H1 (cell line): Measurements from ENCODE around the gene SPTB. TPM values are rescaled to one million over a fixed set of nuclear protein-coding genes. Genes with fewer than 3 reads are reported as not detected.

Experiments
- CTCF ChIA-PET: fragments of 300-600 bp; sonication (Branson Sonifier 250); formaldehyde crosslinking; loops from one replicate; lab custom pipeline; 2021; ENCODE audit not compliant: partially characterized antibody; lab: Charles Lee
- POLR2A ChIA-PET: fragments of 300-600 bp; sonication (Branson Sonifier 250); formaldehyde crosslinking; loops from one replicate; lab custom pipeline; 2021; ENCODE audit warnings: inconsistent platforms; ENCODE audit not compliant: partially characterized antibody; lab: Charles Lee
- DNase-seq, 2 experiments: peaks; one replicate each; pipeline versions ENCODE4 v3.0.0 to v3.0.0-alpha.2; 2010 to 2022; ENCODE audit warnings: low spot score in 2 of 2, low read depth in 1 of 2, mixed read lengths in 1 of 2
- FAIRE-seq: peaks from 2 replicates; lab custom pipeline; 2011; peaks lifted over from hg19 to GRCh38; lab: Jason Lieb, UNC
- H2AFZ ChIP-seq: 2 replicates; pipeline ENCODE4 v1.8.1; 2012; ENCODE audit warnings: low read length, inconsistent platforms
- H2AK5ac ChIP-seq: 2 replicates; pipeline ENCODE4 v1.6.1; 2013; ENCODE audit warnings: low read depth, low read length
- H2BK120ac ChIP-seq: replicated peaks from 2 replicates; pipeline ENCODE3; 2013; ENCODE audit warnings: low read depth, low read length, inconsistent platforms
- H2BK12ac ChIP-seq: 2 replicates; pipeline ENCODE4 v1.6.1; 2013; ENCODE audit warnings: low read depth, low read length
- H2BK15ac ChIP-seq: 2 replicates; pipeline ENCODE4 v1.6.1; 2013; ENCODE audit warnings: low read length
- H2BK20ac ChIP-seq: 2 replicates; pipeline ENCODE4 v1.6.1; 2013; ENCODE audit warnings: low read length
- H2BK5ac ChIP-seq: 2 replicates; pipeline ENCODE4 v1.6.1; 2013; ENCODE audit warnings: low read depth, low read length
- H3K14ac ChIP-seq: 2 replicates; pipeline ENCODE4 v1.6.1; 2013; ENCODE audit warnings: inconsistent platforms; ENCODE audit not compliant: insufficient read length
- H3K18ac ChIP-seq: 2 replicates; pipeline ENCODE4 v1.6.1; 2013; ENCODE audit warnings: low read length; ENCODE audit errors: extremely low read depth
- H3K23ac ChIP-seq: 2 replicates; pipeline ENCODE4 v1.6.1; 2013; ENCODE audit warnings: inconsistent platforms; ENCODE audit not compliant: insufficient read length
- H3K23me2 ChIP-seq: 2 replicates; pipeline ENCODE4 v1.6.1; 2013; ENCODE audit warnings: low read depth, low read length
- H3K27ac ChIP-seq: 2 replicates; pipeline ENCODE4 v1.6.1; 2011; ENCODE audit warnings: low read depth, low read length, inconsistent platforms
- H3K27me3 ChIP-seq, 4 experiments: replicated peaks in 1 of 4; 1 replicate in 1 of 4; 2 replicates in 3 of 4; pipeline versions ENCODE4 v1.6.1 to v1.8.1; 2011 to 2013; ENCODE audit warnings: low read length in 3 of 4, mild to moderate bottlenecking in 3 of 4, inconsistent platforms in 2 of 4, mixed read lengths in 2 of 4, moderate library complexity in 1 of 4; ENCODE audit not compliant: control insufficient read depth in 3 of 4, insufficient read depth in 3 of 4; ENCODE audit errors: extremely low read depth in 1 of 4
- H3K36me3 ChIP-seq, 4 experiments: 2 replicates each; pipeline versions ENCODE4 v1.6.1 to v1.8.1; 2011 to 2013; ENCODE audit warnings: mild to moderate bottlenecking in 4 of 4, low read length in 3 of 4, moderate library complexity in 2 of 4, control low read depth in 1 of 4, inconsistent platforms in 1 of 4; ENCODE audit not compliant: insufficient read depth in 4 of 4, control insufficient read depth in 2 of 4
- H3K4ac ChIP-seq: replicated peaks from 2 replicates; pipeline ENCODE3; 2013; ENCODE audit warnings: low read length, low read depth, mixed read lengths, inconsistent platforms; ENCODE audit not compliant: insufficient read length
- H3K4me1 ChIP-seq, 4 experiments: replicated peaks in 1 of 4; 1 replicate in 1 of 4; 2 replicates in 3 of 4; pipeline versions ENCODE4 v1.6.1 to v1.8.1; 2011 to 2013; ENCODE audit warnings: low read length in 3 of 4, inconsistent platforms in 2 of 4, mixed read lengths in 1 of 4; ENCODE audit not compliant: insufficient read depth in 4 of 4, control insufficient read depth in 3 of 4
- H3K4me2 ChIP-seq, 2 experiments: 2 replicates each; pipeline versions ENCODE4 v1.6.1 to v1.8.1; 2011 to 2013; ENCODE audit warnings: low read depth in 2 of 2, low read length in 2 of 2, control low read depth in 1 of 2, inconsistent platforms in 1 of 2, mild to moderate bottlenecking in 1 of 2; ENCODE audit not compliant: insufficient read depth in 1 of 2
- H3K4me3 ChIP-seq, 4 experiments: fragments of 200-600, 300-600 bp in 1 of 4; sonication (generic), shearing (Covaris generic), sonication (Bioruptor Twin) in 1 of 4; 2 replicates each; pipeline versions ENCODE4 v1.5.1 to v1.8.1; 2011 to 2016; ENCODE audit warnings: low read length in 4 of 4, low read depth in 3 of 4, control low read depth in 2 of 4, inconsistent platforms in 2 of 4, mild to moderate bottlenecking in 2 of 4, mixed read lengths in 1 of 4, moderate library complexity in 1 of 4; ENCODE audit not compliant: insufficient read depth in 2 of 4; ENCODE audit errors: extremely low read depth in 1 of 4
- H3K56ac ChIP-seq: replicated peaks from 2 replicates; pipeline ENCODE3; 2013; ENCODE audit warnings: low read depth, mild to moderate bottlenecking, mixed read lengths, low read length, inconsistent platforms; ENCODE audit not compliant: insufficient read length
- H3K79me1 ChIP-seq: 2 replicates; pipeline ENCODE4 v1.6.1; 2013; ENCODE audit warnings: low read depth, low read length, control low read depth
- H3K79me2 ChIP-seq, 2 experiments: 2 replicates each; pipeline versions ENCODE4 v1.6.1 to v1.8.1; 2012 to 2013; ENCODE audit warnings: low read length in 2 of 2, mild to moderate bottlenecking in 2 of 2, inconsistent platforms in 1 of 2; ENCODE audit not compliant: insufficient read depth in 2 of 2, control insufficient read depth in 1 of 2
- H3K9ac ChIP-seq, 4 experiments: replicated peaks in 1 of 4; 1 replicate in 1 of 4; 2 replicates in 3 of 4; pipeline versions ENCODE4 v1.6.1 to v1.8.1; 2011 to 2013; ENCODE audit warnings: low read depth in 3 of 4, low read length in 3 of 4, control low read depth in 2 of 4, mild to moderate bottlenecking in 2 of 4, moderate library complexity in 2 of 4, inconsistent platforms in 1 of 4; ENCODE audit errors: extremely low read depth in 1 of 4
- H3K9me3 ChIP-seq, 2 experiments: 2 replicates each; pipeline versions ENCODE4 v1.6.1 to v1.8.1; 2012 to 2013; ENCODE audit warnings: mild to moderate bottlenecking in 2 of 2, moderate library complexity in 2 of 2, control low read depth in 1 of 2, inconsistent platforms in 1 of 2, low read depth in 1 of 2, low read length in 1 of 2, mixed read lengths in 1 of 2; ENCODE audit not compliant: insufficient read depth in 2 of 2
- H4K20me1 ChIP-seq, 2 experiments: replicated peaks in 1 of 2; 2 replicates each; pipeline versions ENCODE3 to v1.8.1; 2011 to 2013; ENCODE audit warnings: inconsistent platforms in 2 of 2, low read length in 2 of 2, mild to moderate bottlenecking in 1 of 2; ENCODE audit not compliant: insufficient read depth in 2 of 2, control insufficient read depth in 1 of 2
- H4K5ac ChIP-seq: 2 replicates; pipeline ENCODE4 v1.6.1; 2013; ENCODE audit warnings: low read length, low read depth, mixed read lengths, inconsistent platforms; ENCODE audit not compliant: insufficient read length
- H4K8ac ChIP-seq: 2 replicates; pipeline ENCODE4 v1.8.0; 2013; ENCODE audit warnings: mild to moderate bottlenecking, moderate library complexity, low read length, inconsistent platforms; ENCODE audit not compliant: insufficient read depth; ENCODE audit errors: extremely low read depth
- H4K91ac ChIP-seq: replicated peaks from 2 replicates; pipeline ENCODE3; 2013; ENCODE audit warnings: low read length, mixed read lengths, inconsistent platforms; ENCODE audit not compliant: insufficient read length
- ATF3 ChIP-seq: IDR thresholded peaks from 2 replicates; pipeline ENCODE4 v1.6.1; 2011; ENCODE audit warnings: low read depth, mild to moderate bottlenecking, low read length; ENCODE audit not compliant: insufficient read depth
- BACH1 ChIP-seq: IDR thresholded peaks from 2 replicates; pipeline ENCODE4 v1.6.1; 2012; ENCODE audit warnings: low read length, improper control_type of control experiment
- CHD2 ChIP-seq: IDR thresholded peaks from 2 replicates; pipeline ENCODE4 v1.6.1; 2012; ENCODE audit warnings: low read length, improper control_type of control experiment
- HDAC2 ChIP-seq, 2 experiments: fragments of 300-600 bp in 1 of 2; sonication (generic) in 1 of 2; IDR thresholded peaks; 2 replicates each; pipeline ENCODE4 v1.6.1; 2011 to 2012; ENCODE audit warnings: low read depth in 2 of 2, low read length in 2 of 2, mild to moderate bottlenecking in 2 of 2, moderate library complexity in 2 of 2, borderline replicate concordance in 1 of 2, inconsistent platforms in 1 of 2
- KDM5A ChIP-seq: fragments of 200-600 bp; IDR thresholded peaks from 2 replicates; pipeline ENCODE4 v1.7.1; 2012; ENCODE audit warnings: mild to moderate bottlenecking, low read length, inconsistent platforms, mixed read lengths
- RAD21 ChIP-seq, 2 experiments: IDR thresholded peaks in 1 of 2; conservative IDR thresholded peaks in 1 of 2; 2 replicates each; pipeline ENCODE4 v1.6.1; 2011; ENCODE audit warnings: low read depth in 2 of 2, low read length in 2 of 2, improper control_type of control experiment in 1 of 2, inconsistent platforms in 1 of 2, mild to moderate bottlenecking in 1 of 2, moderate library complexity in 1 of 2
- RFX5 ChIP-seq: IDR thresholded peaks from 2 replicates; pipeline ENCODE4 v1.6.1; 2011; ENCODE audit warnings: low read depth, low read length, improper control_type of control experiment, borderline replicate concordance
- RNF2 ChIP-seq: fragments of 200-900, 300-1000 bp; sonication (generic); IDR thresholded peaks from 2 replicates; pipeline ENCODE4 v1.7.1; 2016; ENCODE audit warnings: borderline replicate concordance, low read depth, mild to moderate bottlenecking, antibody characterized with exemption, low read length; ENCODE audit not compliant: poor library complexity, severe bottlenecking; ENCODE audit errors: missing control alignments
- SIRT6 ChIP-seq: IDR thresholded peaks from one replicate; pipeline ENCODE4 v1.7.1; 2012; ENCODE audit warnings: low read length, inconsistent platforms
- YY1 ChIP-seq: IDR thresholded peaks from 2 replicates; pipeline ENCODE4 v1.6.1; 2011; ENCODE audit warnings: low read depth, mild to moderate bottlenecking, low read length
- ZNF274 ChIP-seq: IDR thresholded peaks from 2 replicates; pipeline ENCODE4 v1.7.0; 2012; ENCODE audit warnings: low read length, borderline replicate concordance; ENCODE audit errors: extremely low read depth
- WGBS, 2 experiments: shearing (Covaris generic) in 1 of 2; methylation state at CpG; one replicate each; pipeline versions ENCODE4 v1.1.6 to v1.1.7; 2013 to 2015; ENCODE audit warnings: low lambda C conversion rate in 2 of 2, mixed read lengths in 2 of 2, inconsistent platforms in 1 of 2, low coverage in 1 of 2, missing lambda C conversion rate in 1 of 2; ENCODE audit not compliant: insufficient replicate concordance in 2 of 2, insufficient coverage in 1 of 2, insufficient read length in 1 of 2; ENCODE audit errors: extremely low coverage in 1 of 2, missing lambda C conversion rate in 1 of 2; 5-methylcytosine and 5-hydroxymethylcytosine counted together
- polyA plus RNA-seq, 7 experiments: library from polyadenylated mRNA; depleted of rRNA in 3 of 7; stranded (reverse) in 5 of 7; unstranded in 2 of 7; fragments of >200 nt in 5 of 7; fragments of 200-250 nt in 2 of 7; gene quantifications; 1 replicate in 5 of 7; 2 replicates in 1 of 7; 4 replicates in 1 of 7; pipeline versions ENCODE4 v1.2.1 to v1.2.3, GENCODE V29; 2011 to 2013; ENCODE audit warnings: missing spikeins in 2 of 7, mixed read lengths in 2 of 7
- total RNA-seq: library from RNA; stranded (reverse); fragmentation: NEBNext Ultra II Directional; extraction: Animal tissue kit (Norgen Biotek cat#: 25700); gene quantifications from 2 replicates; pipeline ENCODE4 v1.2.1, GENCODE V29; 2021
- TF ChIP-seq, protein P1 (sequence below): IDR thresholded peaks from 2 replicates; pipeline ENCODE4 v1.6.1; 2012; ENCODE audit warnings: inconsistent platforms

Gene SPTB
- total and polyA plus RNA-seq, 2 of the 8 experiments (the other 6 are each of a cell fraction or from before 2014, with no cell fraction given) = 0.30 to 2.4 TPM

- Histone ChIP-seq H3K79me1 (no peaks in the 10 kb centered on the region; the same call in 1 of the 2 replicates), H3K36me3 (peaks cover 34 to 82% (median 66%) of the 10 kb centered on the region in 4 experiments), H3K4me2 (no peak overlapping the region), H3K27ac (no peak overlapping the region), H3K4me1 (no peaks in the 10 kb centered on the region), H3K56ac (no peak overlapping the region), H3K23ac (no peak overlapping the region), H2AK5ac (no peak overlapping the region), H4K20me1 (peaks cover 9 to 10% of the 10 kb centered on the region in 2 experiments), H2BK120ac (no peak overlapping the region), H4K91ac (no peak overlapping the region), H4K8ac (no peak overlapping the region), H3K79me2 (no peaks in the 10 kb centered on the region), H4K5ac (no peak overlapping the region), H2AFZ (no peak overlapping the region), H3K18ac (no peak overlapping the region), H3K14ac (no peak overlapping the region), H3K27me3 (no peaks in the 10 kb centered on the region), H2BK12ac (no peak overlapping the region), H3K23me2 (no peaks in the 10 kb centered on the region), H3K9me3 (no peaks in the 10 kb centered on the region), H3K4ac (no peak overlapping the region), H3K9ac (no peak overlapping the region), H2BK20ac (no peak overlapping the region), H2BK5ac (no peak overlapping the region), H2BK15ac (no peak overlapping the region), H3K4me3 (no peak overlapping the region)
- WGBS, 2 experiments = 93% methylated on average over 20 of the region's 27 CpGs; no CpG with 5 or more reads in 1 of the 2 experiments
- FAIRE-seq (no peak), DNase-seq (no peak)
- CTCF ChIA-PET = interaction anchor here (0.6 to 2.8 kb wide), 6 partner anchors 17 to 61 kb away, joined by 3 to 11 read pairs (median 6); no protein-coding TSS in a partner anchor
- POLR2A ChIA-PET = interaction anchor here (0.7 to 1.0 kb wide), 3 partner anchors 11 to 239 kb away, joined by 3 read pairs; partner anchors contain the start of gene ZBTB1
- TF ChIP-seq ZNF274 (no peak), HDAC2 (IDR thresholded peaks at IDR 0.05; ENCODE audit: borderline replicate concordance in 1 of 2, low read depth in 2 of 2, low read length in 2 of 2) (no peak), RAD21 (IDR thresholded peaks at IDR 0.05 in 1 of 2, conservative IDR thresholded peaks at IDR 0.05 in 1 of 2; ENCODE audit: low read depth in 2 of 2, low read length in 2 of 2) (no peak), SIRT6 (no peak), KDM5A (no peak), YY1 (no peak), RNF2 (no peak), ATF3 (no peak), RFX5 (no peak), CHD2 (no peak), BACH1 (no peak)
- TF ChIP-seq, protein P1, sequence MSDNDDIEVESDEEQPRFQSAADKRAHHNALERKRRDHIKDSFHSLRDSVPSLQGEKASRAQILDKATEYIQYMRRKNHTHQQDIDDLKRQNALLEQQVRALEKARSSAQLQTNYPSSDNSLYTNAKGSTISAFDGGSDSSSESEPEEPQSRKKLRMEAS = no peak
Measured at GRCh38 chr14:64743061-64743460, 136.6 kb downstream of the SPTB start.
